Hepatic stellate cell (primary cell): ENCODE measurements around the gene PRND.
"Not testable (repeated sequence)": the region's sequence is repeated elsewhere in the genome, so short reads cannot be mapped to it uniquely, and the experiment has no call there.

ENCODE experiments used
- DNase-seq: peaks from one replicate; pipeline ENCODE4 v3.0.0; 2011; ENCODE audit warnings: low spot score

The PRND gene

DNA sequence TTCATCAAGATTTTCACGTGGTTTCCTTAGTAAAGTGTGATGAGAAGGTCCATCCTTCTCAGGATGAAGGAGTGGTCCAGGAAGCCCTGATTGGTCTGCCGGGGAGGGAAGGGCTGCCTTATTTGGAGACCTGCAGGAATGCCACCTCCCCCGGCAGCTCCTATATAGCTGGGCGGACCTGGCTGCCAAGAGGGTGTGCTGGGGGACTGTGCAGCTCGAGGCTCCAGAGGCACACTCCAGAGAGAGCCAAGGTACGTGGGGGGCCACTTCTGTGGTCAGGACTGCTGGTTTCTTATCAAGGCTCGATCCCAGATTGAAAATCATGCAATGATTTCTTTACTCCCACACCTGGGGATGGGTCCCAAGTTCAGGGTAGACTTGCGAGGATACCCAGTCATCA, at the start of gene PRND:
Gene PRND (plus strand): TSS at position 191 of the 400 bp plus-strand sequence. CDS start 2,643 bp downstream, outside the sequence.
- DNase-seq = no peak

- DNase-seq = no peak
These were observed 48.8 kb upstream of the PRND start for GRCh38 chr20:4672948-4673347.

- no peak for DNase-seq
These were observed 48.2 kb upstream of the PRND start for GRCh38 chr20:4673371-4674001.

DNA sequence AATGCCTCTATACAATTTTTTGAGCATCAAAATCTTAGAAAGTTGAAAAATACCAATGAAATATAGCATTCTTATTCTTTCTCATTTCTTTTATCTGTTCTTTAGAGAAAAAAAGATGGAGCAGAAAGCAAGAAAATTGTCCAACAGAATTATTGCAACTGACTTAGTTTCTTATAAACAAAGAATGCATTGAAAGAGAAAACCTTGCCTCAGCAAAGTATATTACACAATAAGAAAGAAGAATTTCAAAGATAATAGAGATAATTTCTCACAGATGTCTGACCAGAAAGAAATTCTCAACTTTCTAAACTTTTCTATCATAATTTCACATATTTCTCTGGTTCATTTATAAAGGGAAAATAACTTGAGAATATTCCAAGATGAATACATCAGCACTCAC, 47.0 kb upstream of the PRND start:
- DNase-seq = no peak

- DNase-seq = no peak
These were observed 43.9 kb upstream of the PRND start for GRCh38 chr20:4677846-4678245.

DNA sequence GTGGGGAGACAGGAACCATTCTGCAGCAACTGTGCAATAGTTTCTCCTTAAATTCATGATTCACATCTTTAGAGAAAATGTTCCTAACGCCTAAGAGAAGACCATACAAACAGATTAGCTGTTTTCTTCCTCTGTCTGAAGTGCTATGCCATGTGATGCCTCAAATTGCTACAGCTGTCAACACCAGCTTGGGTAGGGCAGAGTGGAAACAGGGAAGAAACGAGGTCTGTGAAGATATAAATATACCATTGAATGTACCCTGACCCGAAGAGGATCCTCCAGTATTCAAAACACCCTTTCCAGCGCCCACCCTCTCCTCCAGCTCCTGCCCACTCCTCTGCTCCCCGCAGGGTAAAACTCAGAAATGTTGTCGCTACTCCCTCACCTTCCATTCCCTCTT, 40.3 kb upstream of the PRND start:
- DNase-seq = no peak

DNA sequence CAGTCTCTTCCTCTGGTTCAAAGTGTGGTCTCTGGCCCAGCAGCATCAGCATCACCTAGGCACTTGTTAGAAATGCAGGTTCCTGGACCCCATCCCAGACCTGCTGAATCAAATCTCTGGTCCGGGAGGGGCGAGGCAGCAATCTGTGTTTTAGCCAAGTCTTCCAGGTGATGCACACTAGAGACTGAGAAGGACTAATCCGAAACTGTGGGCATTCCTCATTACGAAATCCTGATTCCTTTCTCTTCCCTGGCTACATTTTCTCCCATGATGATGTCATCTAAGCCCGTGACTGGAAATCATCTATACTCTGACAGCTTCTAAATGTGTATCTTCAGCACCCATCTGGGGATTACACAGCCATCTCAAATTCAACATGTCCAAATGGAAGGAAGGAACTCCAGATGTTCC, 39.7 kb upstream of the PRND start:
- peak; percentile 39 for DNase-seq

DNA sequence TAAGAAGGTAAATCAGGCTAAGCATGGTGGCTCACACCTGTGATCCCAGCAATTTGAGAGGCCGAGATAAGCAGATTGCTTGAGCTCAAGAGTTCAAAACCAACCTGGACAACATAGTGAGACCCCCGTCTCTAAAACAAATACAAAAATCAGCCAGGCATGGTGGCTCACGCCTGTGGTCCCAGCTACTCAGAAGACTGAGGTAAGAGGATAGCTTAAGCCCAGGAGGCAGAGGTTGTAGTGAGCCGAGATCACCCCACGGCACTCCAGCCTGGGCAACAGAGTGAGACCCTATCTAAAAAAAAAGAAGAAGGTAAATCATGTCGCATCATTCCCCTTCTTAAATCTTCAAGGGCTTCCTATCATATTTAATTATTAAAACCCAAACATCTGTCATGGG, 39.0 kb upstream of the PRND start:
- no peak for DNase-seq

DNA sequence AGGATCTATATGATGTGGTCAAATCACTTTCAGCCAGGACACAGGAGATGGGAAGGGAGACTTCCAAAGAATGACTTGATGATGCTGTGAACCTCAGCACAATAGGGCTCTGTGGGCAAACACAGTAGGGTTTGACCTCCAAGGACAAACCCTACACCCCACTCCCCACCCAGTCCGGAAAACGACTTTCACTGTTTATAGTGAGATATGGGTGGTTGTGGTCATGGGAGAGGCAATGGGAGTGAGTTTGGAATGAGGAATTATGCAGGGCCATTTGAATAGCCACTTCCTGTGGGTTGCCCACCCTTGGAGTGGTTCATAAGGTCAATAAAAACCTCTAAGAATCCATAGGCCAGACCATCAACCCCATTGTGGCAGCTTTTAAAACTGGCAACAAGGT, 38.4 kb upstream of the PRND start:
- DNase-seq = no peak

DNA sequence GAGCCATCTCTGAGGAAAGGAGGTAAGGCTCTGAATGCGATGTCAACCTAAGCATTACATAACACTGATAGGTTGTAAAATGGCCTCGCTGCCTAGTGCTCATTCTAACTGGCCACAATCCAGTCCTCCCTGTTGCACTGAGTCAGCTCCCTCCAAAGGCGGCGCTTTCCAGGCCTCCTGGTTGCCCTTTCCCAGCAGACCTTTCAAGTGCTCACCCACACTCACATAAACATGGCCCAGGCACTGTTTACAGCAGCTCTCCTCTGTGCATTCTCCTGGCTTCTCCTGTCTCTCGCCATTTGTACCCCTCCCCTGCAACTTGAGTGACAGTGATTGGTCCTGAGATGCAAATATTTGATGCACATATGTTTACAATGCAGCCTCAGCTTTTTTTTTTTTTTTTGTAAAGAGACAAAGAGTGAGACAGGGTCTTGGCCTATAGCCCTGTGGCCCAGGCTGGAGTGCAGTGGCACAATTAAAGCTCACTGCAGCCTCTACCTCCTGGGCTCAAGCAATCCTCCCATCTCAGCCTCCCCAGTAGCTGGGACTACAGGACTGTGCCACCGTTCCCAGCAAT, 36.8 kb upstream of the PRND start:
- no peak for DNase-seq

GRCh38 chr20:4685923-4686221, 35.8 kb upstream of the PRND start:
- DNase-seq = no peak

DNA sequence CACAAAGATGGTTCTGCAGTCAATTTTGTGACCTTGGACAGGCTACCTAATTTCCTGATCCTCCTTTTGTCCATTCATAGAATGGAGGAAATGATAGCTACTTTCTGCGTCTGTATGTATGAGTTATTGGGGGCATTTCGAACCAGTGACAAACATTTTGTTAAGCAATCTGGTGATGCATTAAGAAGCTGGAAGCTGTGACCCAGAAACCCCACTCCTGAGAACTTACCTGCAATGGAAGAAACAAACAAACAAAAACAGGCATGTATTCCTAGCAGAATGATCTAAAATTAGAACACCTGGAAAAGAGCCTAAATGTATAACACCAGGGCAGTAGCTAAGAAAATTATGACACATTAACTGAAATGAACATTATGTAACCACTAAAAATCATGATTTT, 33.4 kb upstream of the PRND start:
- no peak for DNase-seq

DNA sequence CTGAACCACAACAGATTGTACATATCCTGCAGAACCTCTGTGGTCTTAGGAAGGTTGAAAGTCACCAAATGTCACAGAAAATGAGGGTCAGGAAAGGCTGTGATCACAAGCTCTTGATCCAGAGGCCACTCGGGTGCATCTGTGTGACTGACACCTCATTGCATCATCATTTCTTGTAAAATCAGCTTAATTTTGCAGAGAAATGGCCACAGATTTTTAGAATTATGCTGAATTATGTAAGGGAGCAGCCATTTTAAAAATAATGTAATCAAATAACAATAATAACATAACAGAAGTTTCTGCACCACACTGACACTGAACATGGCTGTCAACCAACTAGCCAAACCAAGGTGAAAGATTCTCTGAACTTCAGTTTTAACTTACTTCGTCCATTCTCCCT, 32.5 kb upstream of the PRND start:
- no peak for DNase-seq

- DNase-seq = no peak
These were observed 30.0 kb upstream of the PRND start for GRCh38 chr20:4691753-4692152.

DNA sequence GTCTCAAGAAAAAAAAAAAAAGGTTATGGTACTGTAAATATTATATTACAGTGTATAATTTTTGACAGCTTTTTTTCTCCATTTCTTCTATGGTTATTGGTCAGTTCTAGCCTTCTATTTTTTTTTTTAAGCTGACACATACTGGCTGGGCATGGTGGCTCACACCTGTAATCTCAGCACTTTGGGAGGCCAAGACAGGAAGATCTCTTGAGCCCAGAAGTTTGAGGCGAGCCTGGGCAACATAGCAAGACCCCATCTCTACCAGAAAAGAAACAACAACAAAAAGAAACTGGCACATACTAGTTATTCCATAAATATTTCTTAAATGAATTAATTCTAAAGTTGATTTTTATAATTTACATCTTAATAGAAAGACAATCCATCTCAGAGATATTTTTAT, 27.6 kb upstream of the PRND start:
- no peak for DNase-seq

- DNase-seq = no peak
These were observed 24.4 kb upstream of the PRND start for GRCh38 chr20:4697189-4697830.

GRCh38 chr20:4697831-4698221, 23.9 kb upstream of the PRND start:
- DNase-seq = no peak

GRCh38 chr20:4699216-4699615, 22.5 kb upstream of the PRND start:
- DNase-seq = no peak

GRCh38 chr20:4699957-4700356, 21.8 kb upstream of the PRND start:
- no peak for DNase-seq

GRCh38 chr20:4702562-4703280, 19.0 kb upstream of the PRND start:
- no peak for DNase-seq

DNA sequence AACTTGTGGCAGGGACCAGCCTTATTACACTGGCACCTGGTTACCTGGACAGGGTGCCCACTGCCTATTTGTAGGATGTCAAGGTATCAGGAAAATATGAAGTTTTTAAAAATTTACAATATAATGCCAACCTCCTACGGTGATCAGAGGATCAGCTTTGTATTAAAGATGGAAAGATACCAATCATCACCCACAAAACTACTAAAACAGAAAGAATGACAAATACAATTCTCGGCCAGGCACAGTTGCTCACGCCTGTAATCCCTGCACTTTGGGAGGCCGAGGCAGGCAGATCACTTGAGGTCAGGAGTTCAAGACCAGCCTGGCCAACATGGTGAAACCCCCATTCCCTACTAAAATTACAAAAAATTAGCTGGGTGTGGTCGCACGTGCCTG, 18.4 kb upstream of the PRND start:
- DNase-seq = no peak

DNA sequence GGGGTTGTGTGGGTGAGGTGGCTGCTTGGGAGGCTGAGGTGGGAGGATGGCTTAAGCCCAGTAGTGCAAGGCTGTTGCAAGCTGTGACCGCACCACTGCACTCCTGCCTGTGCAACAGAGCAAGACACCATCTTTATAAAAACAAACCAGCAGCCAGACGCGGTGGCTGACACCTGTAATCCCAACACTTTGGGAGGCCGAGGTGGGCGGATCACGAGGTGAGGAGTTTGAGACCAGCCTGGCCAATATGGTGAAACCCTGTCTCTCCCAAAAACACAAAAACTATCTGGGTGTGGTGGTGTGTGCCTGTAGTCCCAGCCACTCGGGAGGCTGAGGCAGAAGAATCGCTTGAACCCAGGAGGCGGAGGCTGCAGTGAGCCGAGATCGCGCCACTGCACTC, 14.8 kb upstream of the PRND start:
- DNase-seq = not testable (repeated sequence)

- no peak for DNase-seq
These were observed 13.7 kb upstream of the PRND start for GRCh38 chr20:4708036-4708435.
